DOHH2 (cell line): ENCODE results near the gene TPRN.

ENCODE experiments used
- H3F3A ChIP-seq: fragments of 200-600 bp; sonication (generic), shearing (Covaris generic); 2 replicates; pipeline ENCODE4 v1.6.0; 2016; ENCODE audit warnings: antibody characterized with exemption, mild to moderate bottlenecking; ENCODE audit not compliant: control insufficient read depth, insufficient read depth
- H3K27ac ChIP-seq: fragments of 200-600 bp; sonication (generic); 2 replicates; pipeline ENCODE4 v1.5.1; 2014; ENCODE audit warnings: low read depth, mild to moderate bottlenecking, low read length, moderate library complexity
- H3K27me3 ChIP-seq: fragments of 200-600 bp; sonication (generic); 2 replicates; pipeline ENCODE4 v1.6.1; 2014; ENCODE audit warnings: mild to moderate bottlenecking, low read length, mixed read lengths; ENCODE audit not compliant: control insufficient read depth
- H3K36me3 ChIP-seq: fragments of 200-600 bp; sonication (generic); 2 replicates; pipeline ENCODE4 v1.6.1; 2014; ENCODE audit warnings: mild to moderate bottlenecking, low read length, moderate library complexity, mixed read lengths; ENCODE audit not compliant: control insufficient read depth
- H3K4me1 ChIP-seq: fragments of 200-600 bp; sonication (generic); 2 replicates; pipeline ENCODE4 v1.6.1; 2014; ENCODE audit warnings: mild to moderate bottlenecking, low read length, mixed read lengths; ENCODE audit not compliant: control insufficient read depth
- H3K4me2 ChIP-seq: fragments of 200-600 bp; sonication (generic); 2 replicates; pipeline ENCODE4 v1.6.0; 2014; ENCODE audit warnings: mild to moderate bottlenecking, low read length, moderate library complexity
- H3K4me3 ChIP-seq: fragments of 200-600 bp; sonication (generic); 2 replicates; pipeline ENCODE4 v1.5.1; 2014; ENCODE audit warnings: mild to moderate bottlenecking, low read length, mixed read lengths
- H3K79me2 ChIP-seq: fragments of 200-600 bp; sonication (generic); 2 replicates; pipeline ENCODE4 v1.6.1; 2014; ENCODE audit warnings: mild to moderate bottlenecking, low read length, mixed read lengths; ENCODE audit not compliant: control insufficient read depth
- H3K9me2 ChIP-seq: fragments of 200-600 bp; sonication (generic); replicated peaks from 2 replicates; pipeline ENCODE4 v1.6.1; 2014; ENCODE audit warnings: mild to moderate bottlenecking, low read length, mixed read lengths; ENCODE audit not compliant: control insufficient read depth
- H3K9me3 ChIP-seq: fragments of 200-600 bp; sonication (generic); 2 replicates; pipeline ENCODE4 v1.6.1; 2014; ENCODE audit warnings: antibody characterized with exemption, low read length, mixed read lengths; ENCODE audit not compliant: control insufficient read depth, insufficient read depth
- H4K20me1 ChIP-seq: fragments of 200-600 bp; sonication (generic); 2 replicates; pipeline ENCODE4 v1.6.0; 2014; ENCODE audit warnings: low read depth, mild to moderate bottlenecking, antibody characterized with exemption, low read length, moderate library complexity; ENCODE audit not compliant: control insufficient read depth, insufficient read depth
- EZH2phosphoT487 ChIP-seq: fragments of 200-600 bp; sonication (generic); IDR thresholded peaks from 2 replicates; pipeline ENCODE4 v1.6.1; 2017; ENCODE audit warnings: borderline replicate concordance, mild to moderate bottlenecking, antibody characterized with exemption, low read length, moderate library complexity, mixed read lengths
- TF ChIP-seq, protein P1 (sequence below): fragments of 200-600 bp; sonication (generic); IDR thresholded peaks from one replicate; pipeline ENCODE4 v1.5.1; 2014; ENCODE audit warnings: antibody characterized with exemption, mild to moderate bottlenecking, low read depth, low read length; ENCODE audit not compliant: poor library complexity, severe bottlenecking

TPRN gene

DNA sequence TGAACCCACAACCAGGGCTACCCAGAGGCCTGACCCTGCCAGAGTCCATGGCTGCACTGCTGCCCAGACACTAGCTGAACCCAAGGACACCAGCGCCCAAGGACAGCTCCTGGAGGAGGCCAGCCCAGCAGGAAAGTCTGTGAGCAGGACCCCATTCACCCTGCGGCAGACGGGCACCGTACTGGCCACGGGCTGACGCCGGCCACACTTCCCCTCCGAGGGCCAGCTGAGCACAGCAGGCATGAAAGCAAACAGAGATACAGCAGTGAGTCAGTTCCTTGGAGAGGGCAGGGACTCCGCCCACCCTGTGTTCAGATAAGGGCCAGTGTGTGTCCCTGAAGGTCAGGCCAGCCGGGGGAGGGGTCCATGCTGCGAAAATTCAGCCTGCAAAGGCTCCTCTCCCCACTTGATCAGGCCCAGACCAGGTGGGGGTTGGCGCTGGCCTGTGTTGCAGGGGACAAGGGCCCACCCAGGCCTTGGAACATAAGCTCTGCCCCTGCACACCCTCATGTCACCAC is 18.3 kb upstream of the TPRN start:
- H3K4me1 ChIP-seq, result peaks cover 10% of the 10 kb centered on the region
- H3K9me2 ChIP-seq, result no peaks in the 10 kb centered on the region
- peaks cover 2% of the 10 kb centered on the region for H3K79me2 ChIP-seq
- no peak for TF ChIP-seq EZH2phosphoT487
- TF ChIP-seq, protein P1, sequence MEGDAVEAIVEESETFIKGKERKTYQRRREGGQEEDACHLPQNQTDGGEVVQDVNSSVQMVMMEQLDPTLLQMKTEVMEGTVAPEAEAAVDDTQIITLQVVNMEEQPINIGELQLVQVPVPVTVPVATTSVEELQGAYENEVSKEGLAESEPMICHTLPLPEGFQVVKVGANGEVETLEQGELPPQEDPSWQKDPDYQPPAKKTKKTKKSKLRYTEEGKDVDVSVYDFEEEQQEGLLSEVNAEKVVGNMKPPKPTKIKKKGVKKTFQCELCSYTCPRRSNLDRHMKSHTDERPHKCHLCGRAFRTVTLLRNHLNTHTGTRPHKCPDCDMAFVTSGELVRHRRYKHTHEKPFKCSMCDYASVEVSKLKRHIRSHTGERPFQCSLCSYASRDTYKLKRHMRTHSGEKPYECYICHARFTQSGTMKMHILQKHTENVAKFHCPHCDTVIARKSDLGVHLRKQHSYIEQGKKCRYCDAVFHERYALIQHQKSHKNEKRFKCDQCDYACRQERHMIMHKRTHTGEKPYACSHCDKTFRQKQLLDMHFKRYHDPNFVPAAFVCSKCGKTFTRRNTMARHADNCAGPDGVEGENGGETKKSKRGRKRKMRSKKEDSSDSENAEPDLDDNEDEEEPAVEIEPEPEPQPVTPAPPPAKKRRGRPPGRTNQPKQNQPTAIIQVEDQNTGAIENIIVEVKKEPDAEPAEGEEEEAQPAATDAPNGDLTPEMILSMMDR, result no peak
- H3F3A ChIP-seq, result no peaks in the 10 kb centered on the region; the same call in 1 of the 2 replicates
- no peak overlapping the region for H3K4me3 ChIP-seq
- H3K27ac ChIP-seq, result no peak overlapping the region
- peaks cover 25% of the 10 kb centered on the region for H3K36me3 ChIP-seq
- no peaks in the 10 kb centered on the region for H3K9me3 ChIP-seq
- no peaks in the 10 kb centered on the region for H3K27me3 ChIP-seq
- no peak overlapping the region for H3K4me2 ChIP-seq
- no peaks in the 10 kb centered on the region for H4K20me1 ChIP-seq

DNA sequence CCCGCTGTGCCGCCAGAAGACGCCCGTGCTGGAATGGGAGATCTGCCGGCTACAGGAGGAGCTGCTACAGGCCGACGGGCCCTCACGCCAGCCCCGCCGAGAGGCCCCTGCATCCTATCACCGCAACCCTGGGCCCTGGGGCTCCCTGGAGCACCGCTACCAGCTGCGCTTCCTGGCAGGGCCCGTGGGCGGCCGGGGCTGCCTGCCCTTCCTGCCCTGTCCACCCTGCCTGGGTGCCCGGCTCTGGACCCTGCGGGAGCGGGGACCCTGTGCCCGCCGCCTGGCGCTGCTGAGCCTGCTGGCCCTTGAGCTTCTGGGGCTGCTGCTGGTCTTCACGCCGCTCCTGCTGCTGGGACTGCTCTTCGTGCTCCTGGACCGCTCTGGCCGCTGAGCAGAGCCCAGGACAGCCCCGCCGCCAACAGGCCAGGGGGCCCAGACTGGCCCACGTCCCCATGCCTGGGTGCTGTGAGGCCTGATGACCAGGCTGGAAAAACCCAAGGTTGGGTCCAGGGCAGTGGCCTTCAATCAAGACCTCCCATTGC is 17.7 kb upstream of the TPRN start:
- H3K79me2 ChIP-seq, result no peaks in the 10 kb centered on the region
- peaks cover 25% of the 10 kb centered on the region for H3K36me3 ChIP-seq
- no peaks in the 10 kb centered on the region; the same call in 1 of the 2 replicates for H3F3A ChIP-seq
- H3K27ac ChIP-seq, result no peak overlapping the region
- no peaks in the 10 kb centered on the region for H4K20me1 ChIP-seq
- no peak for TF ChIP-seq EZH2phosphoT487
- TF ChIP-seq, protein P1, result no peak
- no peaks in the 10 kb centered on the region for H3K27me3 ChIP-seq
- H3K4me2 ChIP-seq, result no peak overlapping the region
- no peaks in the 10 kb centered on the region for H3K9me2 ChIP-seq
- no peaks in the 10 kb centered on the region for H3K9me3 ChIP-seq
- H3K4me1 ChIP-seq, result peaks cover 10% of the 10 kb centered on the region
- no peak overlapping the region for H3K4me3 ChIP-seq

DNA sequence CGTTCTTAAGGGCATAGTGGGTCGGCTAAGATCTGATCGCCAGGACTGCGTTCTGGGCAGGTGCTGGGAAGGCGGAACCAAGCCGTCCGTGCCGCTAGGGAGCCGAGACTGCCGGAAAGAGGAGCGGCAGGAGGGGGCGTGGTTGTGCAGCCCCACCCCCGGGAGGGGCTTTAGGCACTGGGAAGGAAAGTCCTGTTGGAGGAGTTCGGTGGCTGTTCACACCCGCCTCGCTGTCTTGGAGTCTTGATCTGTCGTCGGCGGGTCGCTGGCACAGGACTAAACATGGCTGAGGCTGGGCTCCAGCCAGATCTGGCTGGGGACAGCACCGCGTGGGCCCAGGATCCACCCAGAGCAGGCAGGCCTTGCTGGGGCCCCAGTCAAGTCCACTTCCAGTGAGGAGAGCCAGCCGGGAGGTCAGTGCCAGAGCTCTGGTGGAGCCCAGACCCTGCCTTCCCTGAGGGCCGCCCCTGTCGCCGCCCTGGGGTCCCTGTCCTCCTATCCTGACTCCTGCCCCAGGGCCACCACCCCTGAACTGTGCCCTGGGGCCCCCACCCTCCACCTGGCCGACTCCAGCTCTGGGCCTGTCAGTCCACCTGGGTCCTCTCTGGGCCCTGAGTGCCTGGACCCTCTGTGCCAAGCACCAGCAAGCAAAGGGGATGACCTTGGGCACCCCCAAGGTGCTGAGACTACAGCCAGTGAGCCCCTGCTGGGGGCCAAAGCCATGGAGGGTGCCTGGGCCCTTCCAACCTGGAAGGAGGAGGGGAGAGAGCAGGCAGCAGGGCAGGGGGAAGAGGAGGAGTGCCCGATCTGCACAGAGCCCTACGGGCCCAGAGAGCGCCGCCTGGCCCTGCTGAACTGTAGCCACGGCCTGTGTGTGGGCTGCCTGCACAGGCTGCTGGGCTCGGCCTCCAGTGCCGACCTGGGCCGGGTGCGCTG is 17.0 kb upstream of the TPRN start:
- H3K4me1 ChIP-seq, result peaks cover 3% of the 10 kb centered on the region
- TF ChIP-seq EZH2phosphoT487, result no peak
- TF ChIP-seq, protein P1, result no peak
- no peaks in the 10 kb centered on the region for H3K79me2 ChIP-seq
- H3K4me3 ChIP-seq, result no peak overlapping the region
- no peaks in the 10 kb centered on the region; the same call in 1 of the 2 replicates for H3F3A ChIP-seq
- H3K36me3 ChIP-seq, result peaks cover 30% of the 10 kb centered on the region
- no peaks in the 10 kb centered on the region for H3K9me3 ChIP-seq
- no peak overlapping the region for H3K27ac ChIP-seq
- no peak overlapping the region for H3K4me2 ChIP-seq
- no peaks in the 10 kb centered on the region for H3K27me3 ChIP-seq
- no peaks in the 10 kb centered on the region for H3K9me2 ChIP-seq
- H4K20me1 ChIP-seq, result no peaks in the 10 kb centered on the region
